Muscle layer of duodenum (tissue), 2 donors: ENCODE data around the gene SENP7.

Experiments used
- H3K27ac ChIP-seq: one replicate; pipeline ENCODE4 v1.7.0; 2013; ENCODE audit warnings: mild to moderate bottlenecking, low read length
- H3K27me3 ChIP-seq: one replicate; pipeline ENCODE4 v1.7.0; 2013; ENCODE audit warnings: low read depth, mild to moderate bottlenecking, control low read depth, low read length
- H3K36me3 ChIP-seq, 2 donors: one replicate each; pipeline ENCODE4 v1.7.0; 2013; ENCODE audit warnings: low read length in 2 of 2, control low read depth in 1 of 2, mild to moderate bottlenecking in 1 of 2; ENCODE audit not compliant: insufficient read depth in 2 of 2, control insufficient read depth in 1 of 2
- H3K4me1 ChIP-seq, 2 donors: one replicate each; pipeline ENCODE4 v1.7.0; 2013; ENCODE audit warnings: low read length in 2 of 2, mild to moderate bottlenecking in 2 of 2, control low read depth in 1 of 2, moderate library complexity in 1 of 2; ENCODE audit not compliant: insufficient read depth in 2 of 2, control insufficient read depth in 1 of 2
- H3K4me3 ChIP-seq, 2 donors: one replicate each; pipeline ENCODE4 v1.7.0; 2013; ENCODE audit warnings: low read length in 2 of 2, low read depth in 1 of 2, mild to moderate bottlenecking in 1 of 2
- H3K9me3 ChIP-seq, 2 donors: one replicate each; pipeline ENCODE4 v1.7.0; 2013; ENCODE audit warnings: low read length in 2 of 2, control low read depth in 1 of 2, mild to moderate bottlenecking in 1 of 2; ENCODE audit not compliant: control insufficient read depth in 1 of 2
- donor health status: healthy.

SENP7 gene

DNA sequence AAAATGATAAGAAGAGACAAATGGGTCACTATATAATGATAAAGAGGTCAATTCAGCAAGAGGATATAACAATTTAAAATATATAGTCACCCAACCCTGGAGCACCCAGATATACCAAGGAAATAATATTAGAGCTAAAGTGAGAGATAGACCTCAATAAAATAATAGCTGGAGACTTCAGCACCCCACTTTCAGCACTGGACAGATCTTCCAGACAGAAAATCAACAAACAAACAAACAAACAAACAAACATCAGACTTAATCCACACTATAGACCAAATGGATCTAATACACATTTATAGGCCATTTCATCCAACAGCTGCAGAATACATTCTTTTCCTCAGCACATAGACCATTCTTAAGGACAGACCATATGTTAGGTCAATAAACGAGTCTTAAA is 79.4 kb downstream of the SENP7 start:
- Histone ChIP-seq H3K4me1 (no peaks in the 10 kb centered on the region), H3K27me3 (no peaks in the 10 kb centered on the region), H3K27ac (no peak overlapping the region), H3K36me3 (no peaks in the 10 kb centered on the region), H3K9me3 (peaks cover 0 to 7% of the 10 kb centered on the region in 2 donors), H3K4me3 (no peak overlapping the region)

DNA sequence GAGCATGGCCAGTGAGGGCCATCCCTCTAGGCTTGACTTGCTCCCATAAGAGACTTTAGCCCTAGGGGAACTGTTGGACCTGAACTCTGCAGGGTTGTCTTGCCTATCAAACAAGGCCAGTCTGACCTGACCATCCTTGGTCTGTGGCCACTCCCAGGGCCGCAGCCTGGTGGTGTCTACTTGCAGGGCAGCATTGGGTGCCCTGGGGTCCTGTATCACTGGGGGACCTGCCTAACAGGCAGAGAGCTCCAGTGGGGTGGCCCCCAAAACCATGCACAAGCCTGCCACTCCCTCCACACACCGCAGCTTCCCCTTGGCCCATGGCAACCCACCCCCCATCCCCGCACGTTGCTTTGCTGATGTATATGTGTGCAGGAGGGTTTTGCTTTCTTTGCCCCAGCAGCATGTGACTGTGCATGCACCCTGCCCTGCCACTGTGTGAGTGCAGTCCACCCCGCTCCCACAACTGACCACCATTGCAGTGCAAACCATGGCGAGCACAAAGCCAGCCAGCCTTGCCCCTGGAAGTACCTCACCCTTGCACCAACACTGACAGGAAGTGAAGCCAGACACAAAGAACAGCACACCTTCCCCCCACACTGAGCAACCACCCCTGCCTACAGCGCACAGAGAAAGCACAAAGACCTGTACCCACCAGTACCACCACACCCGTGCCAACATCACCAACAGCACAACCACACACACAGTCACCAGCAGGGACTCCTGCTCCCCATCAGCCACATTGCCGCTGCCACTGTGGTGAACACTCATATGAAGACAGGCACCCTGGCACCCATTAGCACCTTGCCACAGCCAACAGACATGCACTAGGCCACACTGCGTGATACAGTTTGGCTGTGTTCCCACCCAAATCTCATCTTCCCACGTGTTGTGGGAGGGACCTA is 88.8 kb downstream of the SENP7 start:
- Histone ChIP-seq H3K36me3 (no peaks in the 10 kb centered on the region), H3K9me3 (no peaks in the 10 kb centered on the region), H3K27ac (no peak overlapping the region), H3K27me3 (no peaks in the 10 kb centered on the region), H3K4me1 (no peaks in the 10 kb centered on the region), H3K4me3 (no peak overlapping the region)

DNA sequence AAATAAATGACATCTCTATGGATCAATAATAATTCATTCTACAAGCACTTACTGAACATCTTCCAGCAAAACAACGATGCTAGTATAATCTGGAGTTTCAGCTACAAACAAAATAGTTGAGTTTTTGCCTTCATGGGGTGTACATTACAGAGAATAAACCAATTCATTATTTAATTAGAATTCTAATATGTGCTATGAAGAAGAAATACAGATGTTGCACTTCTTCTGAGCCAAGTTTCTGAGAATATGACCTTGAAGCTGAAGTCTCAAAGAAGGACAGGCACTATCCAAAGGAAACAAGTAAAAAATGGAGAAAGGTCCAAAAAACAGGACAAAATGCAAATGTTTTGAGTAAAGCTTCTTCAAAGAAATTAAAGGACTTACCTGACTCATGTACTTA is 94.2 kb downstream of the SENP7 start:
- Histone ChIP-seq H3K4me1 (no peaks in the 10 kb centered on the region), H3K9me3 (no peaks in the 10 kb centered on the region), H3K4me3 (no peak overlapping the region), H3K27me3 (no peaks in the 10 kb centered on the region), H3K27ac (no peak overlapping the region), H3K36me3 (no peaks in the 10 kb centered on the region)

DNA sequence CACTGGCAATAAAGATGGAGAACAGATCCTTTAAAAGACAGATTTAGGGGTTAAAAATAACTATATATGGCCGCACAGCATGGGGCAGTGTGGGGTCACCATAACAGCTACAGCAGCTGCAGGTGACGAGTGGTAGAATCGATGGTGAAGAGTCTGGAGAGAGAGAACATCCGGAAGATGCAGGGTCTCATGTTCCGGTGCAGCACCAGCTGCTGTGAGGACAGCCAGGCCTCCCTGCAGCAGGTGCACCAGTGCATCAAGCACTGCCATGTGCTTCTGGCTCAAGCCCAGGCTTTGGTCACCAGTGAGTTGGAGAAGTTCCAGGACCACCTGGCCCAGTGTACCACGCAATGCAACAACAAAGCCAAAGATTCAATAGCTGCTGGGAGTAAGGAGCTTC is 98.9 kb downstream of the SENP7 start:
- Histone ChIP-seq H3K4me1 (no peaks in the 10 kb centered on the region), H3K4me3 (no peak overlapping the region), H3K27me3 (no peaks in the 10 kb centered on the region), H3K9me3 (no peaks in the 10 kb centered on the region), H3K36me3 (peaks cover 0 to 8% of the 10 kb centered on the region in 2 donors), H3K27ac (no peak overlapping the region)

DNA sequence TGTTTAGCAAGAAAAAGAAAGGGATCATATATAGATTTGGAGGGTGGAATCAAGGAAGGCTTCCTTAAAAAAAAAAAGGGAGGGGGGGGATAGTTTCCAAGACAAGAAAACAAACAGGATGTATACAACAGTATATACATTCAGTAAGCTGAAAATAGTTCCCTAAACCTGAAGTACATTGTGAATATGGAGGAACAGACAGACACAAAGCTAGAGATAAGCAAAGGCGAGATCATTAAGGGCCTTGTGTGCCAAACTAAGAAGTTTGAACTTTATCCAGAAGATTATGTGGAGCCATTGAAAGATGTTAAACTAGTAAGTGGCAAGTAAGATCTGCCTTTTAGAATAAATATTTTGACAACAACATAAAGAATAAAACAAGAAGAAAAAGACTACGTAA is 99.4 kb downstream of the SENP7 start:
- Histone ChIP-seq H3K36me3 (peaks cover 0 to 8% of the 10 kb centered on the region in 2 donors), H3K4me3 (no peak overlapping the region), H3K27ac (no peak overlapping the region), H3K4me1 (no peaks in the 10 kb centered on the region), H3K9me3 (peaks cover 0 to 3% of the 10 kb centered on the region in 2 donors), H3K27me3 (no peaks in the 10 kb centered on the region)

DNA sequence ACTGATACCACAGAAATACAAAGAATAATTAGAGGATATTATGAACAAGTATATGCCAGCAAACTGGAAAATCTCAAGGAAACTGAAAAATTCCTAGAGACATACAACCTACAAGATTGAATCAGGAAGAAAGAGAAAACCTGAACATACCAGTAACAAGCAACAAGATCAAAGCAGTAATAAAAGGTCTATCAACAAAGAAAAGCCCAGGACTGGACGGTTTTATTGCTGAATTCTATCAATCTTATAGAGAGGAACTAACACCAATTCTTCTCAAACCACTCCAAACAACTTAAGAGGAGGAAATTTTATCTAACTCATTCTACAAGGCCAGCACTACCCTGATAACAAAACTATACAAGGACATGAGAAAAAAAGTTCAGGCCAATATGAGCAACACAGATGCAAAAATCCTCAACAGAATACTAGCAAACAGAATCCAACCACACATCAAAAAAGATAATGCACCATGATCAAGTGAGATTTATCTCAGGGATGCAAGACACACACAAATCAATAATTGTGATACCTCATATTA is 121.5 kb downstream of the SENP7 start:
- no peak overlapping the region for H3K4me3 ChIP-seq
- H3K36me3 ChIP-seq, result peaks cover 0 to 20% of the 10 kb centered on the region in 2 donors

DNA sequence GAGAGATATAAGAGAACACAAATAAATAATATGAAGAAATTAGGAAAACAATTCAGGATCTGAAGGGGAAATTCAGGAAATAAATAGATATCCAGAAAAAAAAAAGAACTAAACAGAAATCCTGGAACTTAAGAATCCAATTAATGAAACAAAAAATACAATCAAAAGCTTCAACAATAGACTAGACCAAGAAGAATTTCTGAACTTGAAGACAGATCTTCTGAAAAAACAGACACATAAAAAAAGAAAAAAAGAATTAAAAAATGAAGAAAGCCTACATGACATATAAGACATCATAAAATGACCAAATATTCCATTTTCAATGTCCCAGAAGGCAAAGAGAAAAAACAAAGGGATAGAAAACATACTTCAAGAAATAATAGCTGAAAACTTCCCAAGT is 124.3 kb downstream of the SENP7 start:
- Histone ChIP-seq H3K9me3 (peaks cover 5 to 18% of the 10 kb centered on the region in 2 donors), H3K36me3 (peaks cover 0 to 4% of the 10 kb centered on the region in 2 donors), H3K4me1 (no peaks in the 10 kb centered on the region), H3K27ac (no peak overlapping the region), H3K4me3 (no peak overlapping the region), H3K27me3 (no peaks in the 10 kb centered on the region)

More for the DNA sequence above, 121.5 kb downstream of the SENP7 start:
- Histone ChIP-seq H3K4me1 (no peaks in the 10 kb centered on the region), H3K9me3 (peaks cover 5 to 22% of the 10 kb centered on the region in 2 donors), H3K27me3 (no peaks in the 10 kb centered on the region), H3K27ac (no peak overlapping the region)

DNA sequence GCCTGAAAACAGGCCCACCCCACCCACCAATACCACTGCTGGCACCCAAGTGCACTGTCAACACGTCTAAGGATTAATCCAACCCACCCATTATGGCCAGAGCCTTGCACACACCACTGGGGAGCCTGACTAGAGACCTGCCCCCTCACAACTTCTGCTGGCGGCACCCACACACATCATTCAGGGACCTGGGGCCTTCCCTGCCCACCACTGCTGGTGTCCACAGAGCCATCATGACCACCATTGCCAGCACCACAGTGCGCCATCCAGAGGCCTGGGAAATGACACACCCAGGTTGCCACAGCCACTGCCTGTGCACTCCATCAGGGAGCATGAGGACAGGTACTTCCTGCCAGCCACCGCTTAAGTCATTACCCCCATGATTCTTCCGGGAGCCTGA is 125.7 kb downstream of the SENP7 start:
- H3K4me1 ChIP-seq, result peaks cover 0 to 11% of the 10 kb centered on the region in 2 donors
- no peak overlapping the region for H3K27ac ChIP-seq
- no peaks in the 10 kb centered on the region for H3K27me3 ChIP-seq
- no peak overlapping the region for H3K4me3 ChIP-seq
- peaks cover 5 to 11% of the 10 kb centered on the region in 2 donors for H3K9me3 ChIP-seq
- H3K36me3 ChIP-seq, result no peaks in the 10 kb centered on the region

DNA sequence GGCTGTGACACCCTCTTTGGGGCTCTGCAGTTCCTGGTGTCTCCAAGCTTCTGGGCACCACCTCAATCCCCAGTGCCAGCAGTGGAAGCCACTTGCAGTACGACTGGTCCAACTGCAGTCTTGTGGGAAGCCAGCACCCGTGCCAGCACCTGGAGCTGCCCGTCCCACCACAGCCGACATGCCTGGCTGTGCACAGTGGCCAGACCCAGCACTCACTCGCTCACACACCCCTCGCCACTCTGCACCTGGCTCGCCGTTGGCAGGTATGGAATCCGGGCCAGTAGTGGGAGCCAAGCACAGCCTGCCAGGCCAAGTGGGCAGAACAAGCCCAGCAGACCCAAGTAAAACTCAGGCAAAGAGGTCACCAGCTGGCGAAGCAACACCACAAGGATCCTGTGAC is 128.6 kb downstream of the SENP7 start:
- Histone ChIP-seq H3K4me1 (peaks cover 0 to 11% of the 10 kb centered on the region in 2 donors), H3K27ac (no peak overlapping the region), H3K9me3 (peaks cover 3 to 5% of the 10 kb centered on the region in 2 donors), H3K27me3 (no peaks in the 10 kb centered on the region), H3K4me3 (no peak overlapping the region), H3K36me3 (no peaks in the 10 kb centered on the region)

DNA sequence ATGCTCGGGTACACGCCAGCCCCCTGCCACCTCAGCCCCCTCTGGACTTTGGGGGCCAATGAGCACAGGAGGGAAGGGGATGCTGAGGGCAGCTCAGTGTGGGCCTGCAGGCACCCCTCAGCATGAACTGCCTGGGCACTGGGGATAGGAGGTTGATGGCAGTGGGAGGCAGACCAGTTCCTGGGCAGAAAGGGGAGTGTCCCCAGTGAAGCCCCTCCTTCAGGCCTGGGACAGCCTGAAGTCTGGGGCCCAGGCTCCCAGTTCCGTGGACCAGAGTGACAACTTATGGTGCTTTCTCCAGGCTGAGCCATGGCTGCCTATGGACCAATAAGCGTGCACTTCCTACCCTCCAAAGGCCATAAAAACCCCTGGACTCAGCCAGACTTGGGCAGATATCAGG is 129.4 kb downstream of the SENP7 start:
- Histone ChIP-seq H3K27ac (no peak overlapping the region), H3K27me3 (no peaks in the 10 kb centered on the region), H3K9me3 (peaks cover 0 to 3% of the 10 kb centered on the region in 2 donors), H3K4me1 (peaks cover 0 to 11% of the 10 kb centered on the region in 2 donors), H3K36me3 (no peaks in the 10 kb centered on the region), H3K4me3 (no peak overlapping the region)

DNA sequence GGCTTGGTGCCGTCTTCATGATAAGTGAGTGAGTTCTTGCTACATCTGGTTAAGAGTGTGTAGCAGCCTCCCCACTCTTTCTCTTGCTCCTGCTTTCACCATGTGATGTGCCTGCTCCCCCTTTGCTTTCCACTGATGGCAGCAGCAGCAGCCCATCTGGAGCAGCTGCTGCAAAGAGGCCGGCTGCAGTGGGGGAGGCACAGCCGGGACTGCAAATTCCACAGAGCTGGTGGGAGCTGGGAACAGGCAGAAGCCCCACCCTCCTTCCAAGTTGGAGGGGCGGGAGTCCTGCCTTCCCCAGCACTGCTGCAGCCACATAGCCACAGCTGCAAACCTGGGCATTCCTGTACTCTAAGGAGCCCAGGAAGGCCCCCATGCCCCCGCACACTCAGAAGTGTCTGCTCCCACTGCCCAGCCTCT is 129.8 kb downstream of the SENP7 start:
- peaks cover 0 to 11% of the 10 kb centered on the region in 2 donors for H3K4me1 ChIP-seq
- peaks cover 0 to 4% of the 10 kb centered on the region in 2 donors for H3K9me3 ChIP-seq
- no peak overlapping the region for H3K27ac ChIP-seq

More for the DNA sequence above, 129.8 kb downstream of the SENP7 start:
- Histone ChIP-seq H3K4me3 (no peak overlapping the region), H3K36me3 (no peaks in the 10 kb centered on the region), H3K27me3 (no peaks in the 10 kb centered on the region)
